GM12875 (cell line): ENCODE measurements around the gene ECT2.

ENCODE experiments used
- H3K4me3 ChIP-seq: one replicate; pipeline ENCODE4 v1.5.1; 2011; ENCODE audit warnings: low read depth, low read length, control low read depth
- CTCF ChIP-seq: IDR thresholded peaks from 2 replicates; pipeline ENCODE4 v1.5.1; 2011; ENCODE audit warnings: low read depth, mild to moderate bottlenecking, control low read depth, inconsistent platforms, low read length, moderate library complexity, borderline replicate concordance; ENCODE audit not compliant: insufficient read depth

ECT2 gene

GRCh38 chr3:172844428-172844827, 93.9 kb downstream of the ECT2 start:
- H3K4me3 ChIP-seq = no peak overlapping the region
- no peak for TF ChIP-seq CTCF

- H3K4me3 ChIP-seq = no peak overlapping the region
- TF ChIP-seq CTCF = no peak
These were observed 95.6 kb downstream of the ECT2 start for GRCh38 chr3:172846103-172846561.

GRCh38 chr3:172846706-172847105, 96.2 kb downstream of the ECT2 start:
- H3K4me3 ChIP-seq = no peak overlapping the region
- TF ChIP-seq CTCF = no peak

- H3K4me3 ChIP-seq = no peak overlapping the region
- TF ChIP-seq CTCF = no peak
These were observed 96.8 kb downstream of the ECT2 start for GRCh38 chr3:172847292-172847691.

- H3K4me3 ChIP-seq = no peak overlapping the region
- TF ChIP-seq CTCF = no peak
These were observed 98.4 kb downstream of the ECT2 start for GRCh38 chr3:172848910-172849309.

- H3K4me3 ChIP-seq = no peak overlapping the region
- TF ChIP-seq CTCF = no peak
These were observed 102.5 kb downstream of the ECT2 start for GRCh38 chr3:172853005-172853404.

- no peak for TF ChIP-seq CTCF
- no peak overlapping the region for H3K4me3 ChIP-seq
These were observed 103.6 kb downstream of the ECT2 start for GRCh38 chr3:172853921-172854666.
